HepG2 (cell line): Measurements from ENCODE around the gene MAP3K1. TPM values are rescaled to one million over a fixed set of nuclear protein-coding genes. Genes with fewer than 3 reads are reported as not detected.

ENCODE experiments used
- ARID2 ChIP-seq: sonication (generic); formaldehyde crosslinking; IDR thresholded peaks from 2 replicates; pipeline ENCODE4 v1.8.1; 2022; ENCODE audit warnings: mild to moderate bottlenecking, missing genetic modification reagents, borderline replicate concordance
- ELK4 ChIP-seq: sonication (generic); formaldehyde crosslinking; IDR thresholded peaks from 2 replicates; pipeline ENCODE4 v1.9.0; 2021; ENCODE audit warnings: missing genetic modification reagents, borderline replicate concordance
- FOXK2 ChIP-seq: fragments of 450-650 bp; IDR thresholded peaks from 2 replicates; pipeline ENCODE4 v1.6.1; 2016
- FOXP1 ChIP-seq, 2 experiments: fragments of 450-650 bp in 1 of 2; IDR thresholded peaks; 2 replicates each; pipeline ENCODE4 v1.6.1; 2017 to 2018; ENCODE audit warnings: antibody characterized with exemption in 1 of 2
- HNF4A ChIP-seq: sonication (generic); formaldehyde crosslinking; IDR thresholded peaks from 2 replicates; pipeline ENCODE4 v1.4.0; 2020; ENCODE audit warnings: missing genetic modification reagents
- HNRNPH1 ChIP-seq: fragments of 200-400 bp; formaldehyde crosslinking; optimal IDR thresholded peaks from 2 replicates; pipeline ENCODE3; 2017; ENCODE audit warnings: mild to moderate bottlenecking, low read depth, low read length
- MAFK ChIP-seq, 2 experiments: IDR thresholded peaks in 1 of 2; conservative IDR thresholded peaks in 1 of 2; 2 replicates each; pipeline ENCODE4 v1.6.1; 2011; ENCODE audit warnings: improper control_type of control experiment in 2 of 2, low read length in 2 of 2
- MBNL3 ChIP-seq: fragments of 250-450 bp; sonication (Bioruptor Pico); conservative IDR thresholded peaks from 2 replicates; pipeline ENCODE4 v1.8.0; 2022; ENCODE audit warnings: mild to moderate bottlenecking, inconsistent platforms
- MTA3 ChIP-seq: sonication (generic); formaldehyde crosslinking; IDR thresholded peaks from 2 replicates; pipeline ENCODE4 v1.4.0; 2020; ENCODE audit warnings: missing genetic modification reagents
- NFE2L2 ChIP-seq: fragments of 150-350 bp; IDR thresholded peaks from 2 replicates; pipeline ENCODE4 v1.6.1; 2014; ENCODE audit warnings: low read length
- NR1H2 ChIP-seq: sonication (generic); formaldehyde crosslinking; IDR thresholded peaks from 2 replicates; pipeline ENCODE4 v1.8.1; 2022; ENCODE audit warnings: low read depth, missing genetic modification reagents, borderline replicate concordance
- POLR2AphosphoS2 ChIP-seq: IDR thresholded peaks from 2 replicates; pipeline ENCODE4 v1.6.1; 2011; ENCODE audit warnings: low read depth, low read length, improper control_type of control experiment
- PTBP1 ChIP-seq: fragments of 200-400 bp; formaldehyde crosslinking; IDR thresholded peaks from 2 replicates; pipeline ENCODE4 v1.6.1; 2018; ENCODE audit warnings: low read length, low read depth; ENCODE audit not compliant: poor library complexity, severe bottlenecking
- RFXANK ChIP-seq: IDR thresholded peaks from 2 replicates; pipeline ENCODE4 v1.6.1; 2016
- SALL1 ChIP-seq: sonication (generic); formaldehyde crosslinking; IDR thresholded peaks from 2 replicates; pipeline ENCODE4 v1.8.0; 2022; ENCODE audit warnings: mild to moderate bottlenecking, missing genetic modification reagents
- SATB2 ChIP-seq: sonication (generic); formaldehyde crosslinking; IDR thresholded peaks from 2 replicates; pipeline ENCODE4 v1.5.0; 2020; ENCODE audit warnings: missing genetic modification reagents
- SKIL ChIP-seq: sonication (generic); formaldehyde crosslinking; IDR thresholded peaks from 2 replicates; pipeline ENCODE4 v1.8.0; 2022; ENCODE audit warnings: missing genetic modification reagents, mild to moderate bottlenecking, moderate library complexity, borderline replicate concordance
- SRSF9 ChIP-seq: fragments of 200-400 bp; formaldehyde crosslinking; IDR thresholded peaks from 2 replicates; pipeline ENCODE4 v1.6.1; 2018; ENCODE audit warnings: borderline replicate concordance, mild to moderate bottlenecking, low read depth, low read length; ENCODE audit not compliant: insufficient read depth, poor library complexity, severe bottlenecking
- TARDBP ChIP-seq: sonication (generic); formaldehyde crosslinking; IDR thresholded peaks from 2 replicates; pipeline ENCODE4 v1.8.0; 2022; ENCODE audit warnings: mild to moderate bottlenecking, missing genetic modification reagents
- TCF12 ChIP-seq, 2 experiments: fragments of 450-650 bp in 1 of 2; sonication (generic) in 1 of 2; formaldehyde crosslinking in 1 of 2; IDR thresholded peaks; 2 replicates each; pipeline versions ENCODE4 v1.6.1 to v1.8.0; 2017 to 2022; ENCODE audit warnings: antibody characterized with exemption in 1 of 2, mild to moderate bottlenecking in 1 of 2, missing genetic modification reagents in 1 of 2, moderate library complexity in 1 of 2
- THYN1 ChIP-seq: sonication (generic); formaldehyde crosslinking; IDR thresholded peaks from 2 replicates; pipeline ENCODE4 v1.8.1; 2023; ENCODE audit warnings: low read depth, mild to moderate bottlenecking, moderate library complexity, missing genetic modification reagents, borderline replicate concordance
- TOPORS ChIP-seq: sonication (generic); formaldehyde crosslinking; IDR thresholded peaks from 2 replicates; pipeline ENCODE4 v1.8.0; 2023; ENCODE audit warnings: mild to moderate bottlenecking, missing genetic modification reagents
- ZBTB7A ChIP-seq: sonication (generic); formaldehyde crosslinking; IDR thresholded peaks from 2 replicates; pipeline ENCODE4 v1.8.0; 2022; ENCODE audit warnings: mild to moderate bottlenecking, missing genetic modification reagents
- ZNF563 ChIP-seq: sonication (generic); formaldehyde crosslinking; IDR thresholded peaks from 2 replicates; pipeline ENCODE4 v1.8.0; 2022; ENCODE audit warnings: mild to moderate bottlenecking, moderate library complexity, missing genetic modification reagents
- ZNF704 ChIP-seq: sonication (generic); formaldehyde crosslinking; IDR thresholded peaks from 2 replicates; pipeline ENCODE4 v1.8.1; 2023; ENCODE audit warnings: mild to moderate bottlenecking, inconsistent platforms, moderate library complexity, missing genetic modification reagents, borderline replicate concordance
- ZNF775 ChIP-seq: sonication (generic); formaldehyde crosslinking; IDR thresholded peaks from 2 replicates; pipeline ENCODE4 v1.4.0; 2020; ENCODE audit warnings: missing genetic modification reagents, mild to moderate bottlenecking, moderate library complexity, borderline replicate concordance
- polyA plus RNA-seq, 8 experiments: library from polyadenylated mRNA; depleted of rRNA in 3 of 8; stranded (reverse) in 7 of 8; unstranded in 1 of 8; fragments of >200 nt; fragmentation: Illumina TruSeq in 4 of 8; extraction: Trizol in 4 of 8; gene quantifications; 2 replicates each; pipeline versions ENCODE4 v1.2.1 to v1.2.3, GENCODE V29; 2011 to 2016; ENCODE audit warnings: low read depth in 4 of 8, missing spikeins in 1 of 8, mixed read lengths in 1 of 8; ENCODE audit not compliant: insufficient read depth in 1 of 8
- total RNA-seq, 5 experiments: library from RNA; depleted of rRNA; stranded (reverse); fragments of >200 nt; fragmentation: Illumina TruSeq; extraction: Trizol; gene quantifications; 2 replicates each; pipeline ENCODE4 v1.2.3, GENCODE V29; 2016; ENCODE audit warnings: low read depth in 1 of 5

MAP3K1 gene
- total and polyA plus RNA-seq, 2 of the 13 experiments (the other 11 are each of a cell fraction or from before 2014, with no cell fraction given), result 16.4 to 30.3 TPM

GRCh38 chr5:56910210-56910965, 95.0 kb downstream of the MAP3K1 start (continued):
- TF ChIP-seq POLR2AphosphoS2, result no peak
- no peak for TF ChIP-seq ZNF563 (CRISPR knock-in tag)
- TF ChIP-seq SKIL (CRISPR knock-in tag), result no peak
- peak; percentile 29; the same call in 1 of the 2 replicates for TF ChIP-seq ARID2 (CRISPR knock-in tag)
- no peak for TF ChIP-seq SATB2 (CRISPR knock-in tag)
- TF ChIP-seq TCF12 (IDR thresholded peaks at IDR 0.05), result no peak
- no peak for TF ChIP-seq TCF12 (CRISPR knock-in tag; IDR thresholded peaks at IDR 0.05)
- TF ChIP-seq ELK4 (CRISPR knock-in tag), result no peak
- TF ChIP-seq MTA3 (CRISPR knock-in tag), result no peak
- TF ChIP-seq SALL1 (CRISPR knock-in tag), result peak; percentile 45; the same call in 1 of the 2 replicates
- TF ChIP-seq SRSF9, result no peak
- TF ChIP-seq TARDBP (CRISPR knock-in tag), result no peak
- no peak for TF ChIP-seq MBNL3
- no peak for TF ChIP-seq PTBP1
- TF ChIP-seq FOXP1 (IDR thresholded peaks at IDR 0.05), result no peak
- TF ChIP-seq FOXP1 (CRISPR knock-in tag; IDR thresholded peaks at IDR 0.05), result no peak
- TF ChIP-seq FOXK2, result no peak
- no peak for TF ChIP-seq ZNF775 (CRISPR knock-in tag)
- no peak for TF ChIP-seq RFXANK (CRISPR knock-in tag)
- TF ChIP-seq NFE2L2, result no peak
- no peak for TF ChIP-seq MAFK (conservative IDR thresholded peaks at IDR 0.05 in 1 of 2, IDR thresholded peaks at IDR 0.05 in 1 of 2; ENCODE audit: low read length in 2 of 2)
- TF ChIP-seq HNRNPH1, result no peak
- TF ChIP-seq ZBTB7A (CRISPR knock-in tag), result 0 out of 2 replicates have a peak, but pooled peaks have one; percentile 62
- no peak for TF ChIP-seq ZNF704 (CRISPR knock-in tag)
- TF ChIP-seq TOPORS (CRISPR knock-in tag), result no peak
- TF ChIP-seq NR1H2 (CRISPR knock-in tag), result no peak
- no peak for TF ChIP-seq THYN1 (CRISPR knock-in tag)
- no peak for TF ChIP-seq HNF4A (CRISPR knock-in tag)
